Nephron progenitor cell (in vitro differentiated cells): ENCODE measurements around the gene ALDH1L1.
"Not testable (repeated sequence)": the region's sequence is repeated elsewhere in the genome, so short reads cannot be mapped to it uniquely, and the experiment has no call there.

Experiments used
- DNase-seq: peaks from one replicate; pipeline ENCODE4 v3.0.0; 2021
- H3K27ac Mint-ChIP-seq: 2 replicates; pipeline ENCODE4 v1.8.0; 2021; ENCODE audit warnings: mild to moderate bottlenecking, moderate library complexity, mixed read lengths
- H3K27me3 Mint-ChIP-seq: 2 replicates; pipeline ENCODE4 v1.8.0; 2021; ENCODE audit warnings: mild to moderate bottlenecking, low read depth, mixed read lengths; ENCODE audit not compliant: poor library complexity
- H3K36me3 Mint-ChIP-seq: 2 replicates; pipeline ENCODE4 v1.8.0; 2021; ENCODE audit warnings: low read depth, mixed read lengths
- H3K4me1 Mint-ChIP-seq: 2 replicates; pipeline ENCODE4 v1.8.0; 2021; ENCODE audit warnings: mixed read lengths
- H3K4me3 Mint-ChIP-seq: 2 replicates; pipeline ENCODE4 v1.8.0; 2021; ENCODE audit warnings: mild to moderate bottlenecking, moderate library complexity, mixed read lengths
- H3K9me3 Mint-ChIP-seq: 2 replicates; pipeline ENCODE4 v1.8.0; 2021; ENCODE audit warnings: mild to moderate bottlenecking, moderate library complexity, mixed read lengths
- CTCF ChIP-seq: fragments of 200-600 bp; sonication (generic); IDR thresholded peaks from 2 replicates; pipeline ENCODE4 v1.5.0; 2021; ENCODE audit warnings: antibody characterized with exemption

The ALDH1L1 gene

GRCh38 chr3:126076140-126076539 is 104.2 kb downstream of the ALDH1L1 start:
- Mint-ChIP-seq H3K27ac (no peak overlapping the region), H3K4me1 (no peaks in the 10 kb centered on the region), H3K9me3 (peaks cover 46% of the 10 kb centered on the region), H3K36me3 (peaks cover 54% of the 10 kb centered on the region), H3K27me3 (peaks cover 5% of the 10 kb centered on the region), H3K4me3 (no peak overlapping the region)
- no peak for DNase-seq
- TF ChIP-seq CTCF, result no peak

- Mint-ChIP-seq H3K27ac (no peak overlapping the region), H3K4me1 (peaks cover 19% of the 10 kb centered on the region), H3K4me3 (no peak overlapping the region), H3K36me3 (peaks cover 55% of the 10 kb centered on the region), H3K9me3 (peaks cover 34% of the 10 kb centered on the region), H3K27me3 (peaks cover 5% of the 10 kb centered on the region)
- no peak for DNase-seq
- no peak for TF ChIP-seq CTCF
Measured at GRCh38 chr3:126070146-126070545, 110.2 kb downstream of the ALDH1L1 start.

GRCh38 chr3:126067959-126068358 is 112.4 kb downstream of the ALDH1L1 start:
- Mint-ChIP-seq H3K4me1 (peaks cover 23% of the 10 kb centered on the region), H3K4me3 (no peak overlapping the region), H3K27ac (no peak overlapping the region), H3K9me3 (peaks cover 20% of the 10 kb centered on the region), H3K27me3 (no peaks in the 10 kb centered on the region), H3K36me3 (peaks cover 40% of the 10 kb centered on the region)
- TF ChIP-seq CTCF, result no peak
- no peak for DNase-seq

- not testable (repeated sequence) for DNase-seq, H3K27ac Mint-ChIP-seq, H3K27me3 Mint-ChIP-seq, H3K4me3 Mint-ChIP-seq, H3K9me3 Mint-ChIP-seq
- Mint-ChIP-seq H3K4me1 (peaks cover 23% of the 10 kb centered on the region), H3K36me3 (peaks cover 29% of the 10 kb centered on the region)
Measured at GRCh38 chr3:126066676-126067075, 113.7 kb downstream of the ALDH1L1 start.

- peaks cover 29% of the 10 kb centered on the region for H3K36me3 Mint-ChIP-seq
- peaks cover 8% of the 10 kb centered on the region for H3K9me3 Mint-ChIP-seq
- no peak overlapping the region for H3K27ac Mint-ChIP-seq
- no peak for TF ChIP-seq CTCF
- H3K27me3 Mint-ChIP-seq, result no peaks in the 10 kb centered on the region
- peaks cover 23% of the 10 kb centered on the region for H3K4me1 Mint-ChIP-seq
- no peak for DNase-seq
- H3K4me3 Mint-ChIP-seq, result no peak overlapping the region
Measured at GRCh38 chr3:126065876-126066275, 114.5 kb downstream of the ALDH1L1 start.

GRCh38 chr3:126064627-126065258 is 115.6 kb downstream of the ALDH1L1 start:
- no peak for DNase-seq
- peaks cover 30% of the 10 kb centered on the region for H3K36me3 Mint-ChIP-seq
- H3K27me3 Mint-ChIP-seq, result no peaks in the 10 kb centered on the region
- no peak overlapping the region for H3K4me3 Mint-ChIP-seq
- H3K27ac Mint-ChIP-seq, result no peak overlapping the region
- TF ChIP-seq CTCF, result no peak
- H3K4me1 Mint-ChIP-seq, result peaks cover 20% of the 10 kb centered on the region
- peaks cover 8% of the 10 kb centered on the region for H3K9me3 Mint-ChIP-seq
